ENCODE measurements around the gene FAM161B. TPM values are rescaled to one million over a fixed set of nuclear protein-coding genes. Genes with fewer than 3 reads are reported as not detected.

Gene FAM161B
- total and polyA plus RNA-seq, 10 donors = 1.8 to 4.6 (median 3.0) TPM

DNA sequence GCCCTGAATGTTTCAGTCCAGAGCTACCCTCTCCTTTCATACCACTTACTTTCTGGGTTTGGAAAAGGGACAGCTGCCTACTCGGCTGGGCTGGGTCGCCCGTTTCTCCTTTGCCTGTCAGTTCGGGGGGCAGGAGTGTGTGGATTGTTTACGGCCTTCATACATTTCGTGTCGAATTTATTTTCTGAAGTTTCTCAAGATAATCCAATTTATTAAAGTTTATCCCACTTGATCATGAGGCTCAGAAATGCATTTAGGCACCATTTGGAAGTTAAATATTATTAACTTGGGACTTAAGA, 62.6 kb downstream of the FAM161B start:
- H3K4me3 ChIP-seq = peak overlapping the region; percentile 62 to 92 (median 82)
- H3K27me3 ChIP-seq (replicated peaks in 1 of 7) = no peaks in the 10 kb centered on the region
- H3K27ac ChIP-seq = peak overlapping the region; percentile 88 to 97 (median 96)
- no peak for DNase-seq
- WGBS, 5 donors = 1 to 2% (median 1%) methylated on average over 7 of the region's 7 CpGs
- H3K9me3 ChIP-seq = no peaks in the 10 kb centered on the region
- intact Hi-C loops (cut with DNase I; ENCODE audit: low total_unique reads) = no loop called here
- peaks cover 0 to 16% (median 3%) of the 10 kb centered on the region in 6 donors for H3K36me3 ChIP-seq
- TF ChIP-seq POLR2A (IDR thresholded peaks at IDR 0.05) = no peak
- TF ChIP-seq, protein P1, sequence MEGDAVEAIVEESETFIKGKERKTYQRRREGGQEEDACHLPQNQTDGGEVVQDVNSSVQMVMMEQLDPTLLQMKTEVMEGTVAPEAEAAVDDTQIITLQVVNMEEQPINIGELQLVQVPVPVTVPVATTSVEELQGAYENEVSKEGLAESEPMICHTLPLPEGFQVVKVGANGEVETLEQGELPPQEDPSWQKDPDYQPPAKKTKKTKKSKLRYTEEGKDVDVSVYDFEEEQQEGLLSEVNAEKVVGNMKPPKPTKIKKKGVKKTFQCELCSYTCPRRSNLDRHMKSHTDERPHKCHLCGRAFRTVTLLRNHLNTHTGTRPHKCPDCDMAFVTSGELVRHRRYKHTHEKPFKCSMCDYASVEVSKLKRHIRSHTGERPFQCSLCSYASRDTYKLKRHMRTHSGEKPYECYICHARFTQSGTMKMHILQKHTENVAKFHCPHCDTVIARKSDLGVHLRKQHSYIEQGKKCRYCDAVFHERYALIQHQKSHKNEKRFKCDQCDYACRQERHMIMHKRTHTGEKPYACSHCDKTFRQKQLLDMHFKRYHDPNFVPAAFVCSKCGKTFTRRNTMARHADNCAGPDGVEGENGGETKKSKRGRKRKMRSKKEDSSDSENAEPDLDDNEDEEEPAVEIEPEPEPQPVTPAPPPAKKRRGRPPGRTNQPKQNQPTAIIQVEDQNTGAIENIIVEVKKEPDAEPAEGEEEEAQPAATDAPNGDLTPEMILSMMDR (IDR thresholded peaks at IDR 0.05 in 8 of 11, conservative IDR thresholded peaks at IDR 0.05 in 3 of 11) = no peak
- no peak for TF ChIP-seq POLR2AphosphoS5 (IDR thresholded peaks at IDR 0.05)
- H3K4me1 ChIP-seq = peaks cover 16 to 70% (median 48%) of the 10 kb centered on the region in 6 donors

DNA sequence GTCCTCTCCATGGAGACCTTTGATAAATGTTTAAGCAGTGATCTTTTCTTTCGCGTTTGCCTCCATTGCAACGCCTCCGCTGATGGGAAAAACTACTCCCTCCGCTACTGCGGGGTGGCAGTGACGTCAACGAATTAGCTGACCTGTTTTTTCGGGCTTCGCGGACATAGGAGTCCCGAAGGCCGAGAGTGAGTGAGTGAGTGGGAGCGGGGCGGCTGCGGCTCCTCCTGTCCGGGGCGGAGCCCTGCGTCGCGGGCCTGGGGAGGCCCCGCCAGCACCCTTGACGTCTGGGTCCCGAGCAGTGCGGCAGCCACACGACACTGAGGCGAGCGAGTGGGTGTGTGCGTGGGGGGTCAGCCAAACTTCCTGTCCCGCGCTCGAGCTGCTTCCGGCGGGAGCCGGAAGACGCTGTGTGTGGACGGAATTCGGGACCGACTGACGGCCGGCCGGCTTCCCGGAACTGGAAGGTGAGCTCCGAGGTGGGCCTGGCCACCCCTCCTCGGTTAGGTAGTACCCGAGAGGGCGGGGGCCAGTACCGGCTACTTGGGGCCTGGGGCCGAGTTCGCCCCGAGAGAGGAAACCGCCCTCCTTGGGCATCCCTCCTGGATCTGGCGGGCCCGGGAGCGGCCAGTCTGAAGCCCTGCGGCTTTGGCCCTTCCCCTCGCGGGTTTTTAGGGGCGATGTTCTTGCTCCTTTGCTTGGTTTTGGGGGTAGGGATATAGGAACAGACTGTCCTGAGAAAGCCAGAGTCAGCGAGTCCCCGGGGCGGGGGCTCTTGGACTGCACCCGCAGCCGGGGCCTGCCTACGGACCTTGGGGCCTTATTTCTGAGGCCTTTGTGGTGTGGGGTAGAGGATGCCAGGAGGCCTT, 63.2 kb downstream of the FAM161B start, which contains the start of gene ZNF410:
ZNF410 (plus strand) TSS at position 411 of the 869 bp plus-strand sequence. CDS start 5,317 bp downstream, outside the sequence.
- Histone ChIP-seq H3K4me3 (peak within 1 kb of the TSS; percentile 62 to 92 (median 82)), H3K27me3 (replicated peaks in 1 of 7) (no peaks in the 10 kb centered on the region), H3K27ac (peak within 1 kb of the TSS; percentile 88 to 97 (median 96)), H3K36me3 (peaks cover 0 to 12% (median 2%) of the 10 kb centered on the region in 6 donors), H3K9me3 (no peaks in the 10 kb centered on the region), H3K4me1 (peaks cover 16 to 64% (median 47%) of the 10 kb centered on the region in 6 donors)
- TF ChIP-seq, protein P1 (IDR thresholded peaks at IDR 0.05 in 8 of 11, conservative IDR thresholded peaks at IDR 0.05 in 3 of 11) = no peak
- TF ChIP-seq POLR2AphosphoS5 (IDR thresholded peaks at IDR 0.05) (peak; percentile 94 to 97 (median 95)), POLR2A (IDR thresholded peaks at IDR 0.05) (peak in 1 of 3 donors; percentile 36)
- WGBS, 5 donors = 0 to 1% (median 0%) methylated on average over 28 to 65 of the region's 65 CpGs
- intact Hi-C loops (cut with DNase I; ENCODE audit: low total_unique reads) = no loop called here
- peak; percentile 97 for DNase-seq

DNA sequence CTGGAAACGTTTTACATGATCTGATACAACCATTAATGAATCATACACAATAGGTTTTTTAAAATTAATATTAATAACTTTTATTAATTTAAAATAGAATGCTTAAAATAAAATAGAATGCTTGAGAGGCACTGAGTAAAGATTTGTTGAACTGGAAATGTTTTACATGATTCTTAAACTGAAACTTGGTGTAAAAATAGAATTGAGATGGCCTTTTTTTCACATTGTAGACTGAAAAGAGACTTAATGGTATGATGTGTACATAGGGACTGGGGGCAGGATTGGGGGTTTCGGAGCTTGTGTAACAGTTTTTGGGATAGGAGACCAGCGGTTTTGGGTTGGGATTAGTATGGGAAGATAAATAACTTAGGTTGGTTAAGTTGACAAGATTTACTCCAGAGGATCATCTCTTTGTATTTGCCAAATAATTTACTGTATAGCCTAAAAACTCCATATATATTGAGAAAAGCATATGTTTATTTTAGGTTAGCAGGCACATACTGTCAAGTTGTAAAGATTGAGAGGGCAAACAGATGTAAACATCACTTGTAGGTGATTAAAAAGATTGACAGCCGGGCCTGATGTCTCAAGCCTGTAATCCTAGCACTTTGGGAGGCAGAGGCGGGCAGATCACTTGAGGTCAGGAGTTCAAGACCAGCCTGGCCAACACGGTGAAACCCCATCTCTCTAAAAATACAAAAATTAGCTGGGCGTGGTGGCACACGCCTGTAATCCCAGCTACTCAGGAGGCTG, 65.3 kb downstream of the FAM161B start:
- intact Hi-C loops (cut with DNase I; ENCODE audit: low total_unique reads) = no loop called here
- 76 to 87% (median 85%) methylated on average over 8 of the region's 8 CpGs for WGBS, 5 donors
- no peak for DNase-seq
- H3K4me3 ChIP-seq = peak overlapping the region in 1 of 8 donors; percentile 87
- H3K27ac ChIP-seq = peak overlapping the region in 1 of 8 donors; percentile 97
- no peak for TF ChIP-seq POLR2A (IDR thresholded peaks at IDR 0.05)
- TF ChIP-seq POLR2AphosphoS5 (IDR thresholded peaks at IDR 0.05) = no peak
- TF ChIP-seq, protein P1 (IDR thresholded peaks at IDR 0.05 in 8 of 11, conservative IDR thresholded peaks at IDR 0.05 in 3 of 11) = no peak
- H3K9me3 ChIP-seq = no peaks in the 10 kb centered on the region
- no peaks in the 10 kb centered on the region for H3K27me3 ChIP-seq (replicated peaks in 1 of 7)
- no peaks in the 10 kb centered on the region for H3K36me3 ChIP-seq
- H3K4me1 ChIP-seq = peaks cover 16 to 46% (median 41%) of the 10 kb centered on the region in 6 donors

Small RNA genes within 50 kb of the gene (small RNA-seq; reads per million reads assigned to genes)
- 0 reads per million in 4 donors for gene RF00019

Other genes starting within 250 kb of the FAM161B start
- gene PNMA1, start 235.7 kb downstream of the FAM161B start, total RNA-seq = 10 to 100 TPM; 21.1 to 31.8 (median 25.4) TPM
- gene PNMA1, start 235.7 kb downstream of the FAM161B start, polyA plus RNA-seq = 10 to 100 TPM; 13.1 to 19.8 (median 13.8) TPM
- 1 to 10 TPM; 3.4 to 8.6 (median 6.3) TPM for gene PTGR2, start 98.3 kb downstream of the FAM161B start, total RNA-seq
- 1 to 10 TPM; 2.2 to 3.6 (median 3.3) TPM for gene PTGR2, start 98.3 kb downstream of the FAM161B start, polyA plus RNA-seq
- 10 to 100 TPM; 41.2 to 52.7 (median 48.5) TPM for gene ZNF410, start 63.2 kb downstream of the FAM161B start, total RNA-seq
- 10 to 100 TPM; 28.0 to 36.8 (median 28.8) TPM for gene ZNF410, start 63.2 kb downstream of the FAM161B start, polyA plus RNA-seq
- gene COQ6, start 208 bp upstream of the FAM161B start, total RNA-seq = 10 to 100 TPM; 19.8 to 35.4 (median 26.7) TPM
- gene COQ6, start 208 bp upstream of the FAM161B start, polyA plus RNA-seq = 10 to 100 TPM; 15.1 to 19.6 (median 18.3) TPM
- 10 to 100 TPM in 2 of 7 donors, 1 to 10 TPM in 5; 6.8 to 13.9 (median 9.4) TPM for gene ENTPD5, start 69.2 kb upstream of the FAM161B start, total RNA-seq
- gene ENTPD5, start 69.2 kb upstream of the FAM161B start, polyA plus RNA-seq = 1 to 10 TPM; 2.9 to 3.4 (median 3.2) TPM
- gene BBOF1, start 69.3 kb upstream of the FAM161B start, total RNA-seq = 1 to 10 TPM; 1.1 to 8.1 (median 4.2) TPM
- 1 to 10 TPM; 1.0 to 1.6 (median 1.3) TPM for gene BBOF1, start 69.3 kb upstream of the FAM161B start, polyA plus RNA-seq
- gene ALDH6A1, start 134.4 kb upstream of the FAM161B start, total RNA-seq = 10 to 100 TPM; 10.7 to 20.2 (median 12.2) TPM
- gene ALDH6A1, start 134.4 kb upstream of the FAM161B start, polyA plus RNA-seq = 1 to 10 TPM; 2.3 to 4.3 (median 3.2) TPM
- 10 to 100 TPM in 3 of 7 donors, 1 to 10 TPM in 4; 6.4 to 11.3 (median 9.7) TPM for gene LIN52, start 134.9 kb upstream of the FAM161B start, total RNA-seq
- gene LIN52, start 134.9 kb upstream of the FAM161B start, polyA plus RNA-seq = 1 to 10 TPM; 4.0 to 7.0 (median 4.9) TPM